Skeletal muscle tissue (tissue), 4 donors: Measurements from ENCODE around the gene PACRG. TPM values are rescaled to one million over a fixed set of nuclear protein-coding genes. Genes with fewer than 3 reads are reported as not detected.

ENCODE experiments used
- H3K27ac ChIP-seq: one replicate; pipeline ENCODE4 v1.7.0; 2013; ENCODE audit warnings: mild to moderate bottlenecking, low read depth, low read length, inconsistent platforms
- H3K27me3 ChIP-seq, 3 donors: one replicate each; pipeline ENCODE4 v1.7.0; 2013; ENCODE audit warnings: low read length in 3 of 3; ENCODE audit not compliant: control insufficient read depth in 3 of 3, insufficient read depth in 3 of 3
- H3K36me3 ChIP-seq, 3 donors: one replicate each; pipeline ENCODE4 v1.7.0; 2013; ENCODE audit warnings: low read length in 3 of 3; ENCODE audit not compliant: control insufficient read depth in 3 of 3, insufficient read depth in 3 of 3
- H3K4me1 ChIP-seq, 3 donors: one replicate each; pipeline ENCODE4 v1.7.0; 2013; ENCODE audit warnings: low read length in 3 of 3, mild to moderate bottlenecking in 3 of 3; ENCODE audit not compliant: control insufficient read depth in 3 of 3, insufficient read depth in 3 of 3
- H3K4me3 ChIP-seq, 3 donors: one replicate each; pipeline ENCODE4 v1.7.0; 2013; ENCODE audit warnings: low read length in 3 of 3
- H3K9ac ChIP-seq, 3 donors: one replicate each; pipeline ENCODE4 v1.7.0; 2013; ENCODE audit warnings: low read length in 3 of 3, mild to moderate bottlenecking in 3 of 3, moderate library complexity in 2 of 3, low read depth in 1 of 3
- H3K9me3 ChIP-seq, 3 donors: one replicate each; pipeline ENCODE4 v1.7.0; 2013; ENCODE audit warnings: low read length in 3 of 3; ENCODE audit not compliant: control insufficient read depth in 3 of 3
- total RNA-seq: library from RNA; depleted of rRNA; stranded (reverse); fragments of >200 nt; gene quantifications from one replicate; pipeline ENCODE4 v1.2.3, GENCODE V29; 2014
- donor health status: Osteomylitis.

The PACRG gene
- total RNA-seq, 1 donor from 2014 or later, result 1.0 TPM

DNA sequence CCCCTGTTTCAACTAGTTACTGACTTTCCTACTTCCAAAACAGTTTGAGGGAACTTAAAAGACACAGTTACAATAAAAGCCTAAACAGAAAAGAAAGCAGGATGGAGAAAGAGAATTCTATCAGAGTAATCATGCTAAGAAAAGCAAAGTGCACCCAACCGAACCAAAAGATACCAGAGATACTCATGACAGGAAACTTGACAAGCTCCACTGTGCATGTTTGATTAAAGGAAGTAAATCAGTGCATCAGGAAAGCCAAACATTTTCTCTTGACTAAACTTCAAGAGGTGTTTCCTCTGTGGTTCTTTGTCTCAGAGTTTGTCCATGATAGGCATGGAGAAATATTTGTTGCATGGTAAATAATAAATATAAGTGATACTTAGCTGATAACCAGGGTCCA lies 138.9 kb downstream of the PACRG start:
- Histone ChIP-seq H3K27me3 (no peaks in the 10 kb centered on the region), H3K4me3 (no peak overlapping the region), H3K27ac (no peak overlapping the region), H3K4me1 (no peaks in the 10 kb centered on the region), H3K36me3 (no peaks in the 10 kb centered on the region), H3K9ac (no peak overlapping the region), H3K9me3 (no peaks in the 10 kb centered on the region)

DNA sequence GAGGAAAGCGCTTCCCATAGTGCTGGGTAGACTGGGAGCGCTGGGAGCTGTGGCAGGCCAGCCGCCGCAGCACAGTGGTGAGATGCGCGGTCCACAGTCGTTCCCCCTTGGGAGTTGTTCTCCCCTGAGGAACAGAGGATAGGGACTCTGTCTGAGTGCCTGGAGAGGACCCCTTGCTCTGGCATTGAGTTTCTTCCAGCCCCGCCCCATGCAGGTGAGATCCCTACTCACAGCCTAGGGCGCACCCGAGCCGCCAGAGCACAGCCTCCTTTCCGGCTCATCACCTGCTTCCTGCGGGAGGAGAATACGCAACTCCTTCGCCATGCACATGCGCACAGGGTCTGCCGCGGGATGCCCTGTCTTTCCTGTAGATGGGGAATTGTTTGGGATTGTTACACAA lies 140.6 kb downstream of the PACRG start:
- Histone ChIP-seq H3K9ac (no peak overlapping the region), H3K9me3 (no peaks in the 10 kb centered on the region), H3K4me3 (no peak overlapping the region), H3K4me1 (no peaks in the 10 kb centered on the region), H3K27ac (no peak overlapping the region), H3K27me3 (no peaks in the 10 kb centered on the region), H3K36me3 (no peaks in the 10 kb centered on the region)

DNA sequence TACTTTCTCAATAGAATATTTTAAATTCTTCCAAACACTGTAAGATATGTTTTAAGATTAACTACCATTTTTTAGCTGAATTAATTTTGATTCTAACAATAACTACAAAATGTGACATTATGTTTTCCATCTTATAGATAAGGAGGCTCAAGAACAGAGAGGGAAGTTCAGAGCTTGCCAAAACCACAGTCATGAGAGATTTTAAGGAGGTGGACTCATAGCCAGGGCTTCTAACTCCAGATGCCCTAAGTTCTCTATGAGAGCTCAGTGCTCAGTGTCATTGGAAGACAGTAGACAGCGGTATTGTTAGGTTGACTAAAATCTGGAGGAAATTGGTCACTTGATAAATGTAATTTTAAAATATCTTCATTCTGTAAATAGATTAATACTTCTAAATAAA lies 144.2 kb downstream of the PACRG start:
- Histone ChIP-seq H3K4me3 (no peak overlapping the region), H3K4me1 (no peaks in the 10 kb centered on the region), H3K27ac (no peak overlapping the region), H3K36me3 (no peaks in the 10 kb centered on the region), H3K27me3 (no peaks in the 10 kb centered on the region), H3K9me3 (no peaks in the 10 kb centered on the region), H3K9ac (no peak overlapping the region)

DNA sequence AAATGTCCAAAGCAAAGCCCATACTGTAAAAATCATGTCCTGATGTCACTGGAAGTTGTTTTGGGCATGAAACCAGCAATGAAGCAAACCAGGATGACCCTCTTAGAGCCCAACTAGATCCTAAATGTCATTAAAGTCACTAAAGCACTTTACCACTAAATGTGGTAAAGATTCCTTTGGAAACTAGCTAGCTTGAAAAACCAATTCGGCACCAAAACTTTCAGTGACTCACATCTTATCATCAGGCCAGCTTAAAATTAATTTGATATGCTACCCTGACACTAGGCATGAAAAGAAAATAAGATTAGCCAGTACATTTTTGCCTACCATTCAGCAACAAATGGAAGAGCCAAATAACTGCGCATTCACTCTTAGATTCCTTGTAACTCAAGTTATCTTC lies 145.8 kb downstream of the PACRG start:
- H3K27me3 ChIP-seq, result no peaks in the 10 kb centered on the region
- H3K36me3 ChIP-seq, result no peaks in the 10 kb centered on the region
- H3K4me1 ChIP-seq, result no peaks in the 10 kb centered on the region
- H3K9me3 ChIP-seq, result no peaks in the 10 kb centered on the region
- H3K9ac ChIP-seq, result no peak overlapping the region
- no peak overlapping the region for H3K4me3 ChIP-seq
- no peak overlapping the region for H3K27ac ChIP-seq

DNA sequence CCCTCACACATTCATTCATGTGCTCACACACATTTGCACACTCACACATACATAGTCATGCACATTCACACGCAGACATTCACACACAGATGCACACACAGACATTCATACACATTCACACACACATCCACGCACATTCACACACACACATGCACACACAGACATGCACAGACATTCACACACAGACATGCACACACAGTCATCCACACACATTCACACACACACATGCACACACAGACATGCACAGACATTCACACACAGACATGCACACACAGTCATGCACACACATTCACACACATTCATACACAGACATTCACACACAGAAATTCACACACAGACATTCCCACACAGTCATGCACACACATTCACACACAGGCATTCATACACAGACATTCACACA lies 147.3 kb downstream of the PACRG start:
- H3K9ac ChIP-seq, result no peak overlapping the region

DNA sequence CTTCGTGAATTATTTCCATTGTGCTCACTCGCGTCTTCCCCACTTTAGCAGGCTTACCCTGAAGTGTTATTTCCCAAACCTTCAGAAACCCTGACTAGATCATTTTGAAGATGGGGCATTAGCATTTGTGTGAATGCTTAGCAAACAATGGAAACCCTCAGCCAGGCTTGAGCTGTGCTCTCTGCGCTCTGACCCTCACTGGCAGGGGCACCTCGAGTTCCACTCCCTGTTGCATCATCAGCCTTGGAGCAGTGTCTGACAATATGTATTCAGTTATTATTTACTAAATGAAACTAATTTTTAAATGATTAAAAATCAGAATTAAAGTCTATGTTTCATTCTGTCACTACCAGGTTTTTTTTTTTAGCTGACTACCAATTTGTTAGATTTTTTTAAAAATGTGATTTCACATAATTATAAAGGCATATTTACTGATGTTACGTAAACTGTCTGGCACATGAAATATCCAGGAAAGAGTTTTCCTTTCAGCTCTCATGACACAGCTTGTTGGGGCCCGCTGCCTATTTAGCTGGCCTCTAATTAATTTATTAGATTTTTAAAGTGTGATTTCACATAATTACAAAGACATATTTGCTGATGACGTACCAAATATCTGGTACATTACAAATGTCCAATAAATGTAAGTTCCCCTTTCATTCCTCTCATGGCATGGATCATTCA lies 155.2 kb downstream of the PACRG start:
- Histone ChIP-seq H3K27ac (no peak overlapping the region), H3K9ac (no peak overlapping the region), H3K27me3 (no peaks in the 10 kb centered on the region), H3K36me3 (no peaks in the 10 kb centered on the region), H3K9me3 (no peaks in the 10 kb centered on the region), H3K4me1 (no peaks in the 10 kb centered on the region), H3K4me3 (no peak overlapping the region)

More for the DNA sequence above, 147.3 kb downstream of the PACRG start:
- Histone ChIP-seq H3K36me3 (no peaks in the 10 kb centered on the region), H3K27ac (no peak overlapping the region), H3K27me3 (no peaks in the 10 kb centered on the region), H3K4me1 (no peaks in the 10 kb centered on the region), H3K9me3 (no peaks in the 10 kb centered on the region), H3K4me3 (no peak overlapping the region)

DNA sequence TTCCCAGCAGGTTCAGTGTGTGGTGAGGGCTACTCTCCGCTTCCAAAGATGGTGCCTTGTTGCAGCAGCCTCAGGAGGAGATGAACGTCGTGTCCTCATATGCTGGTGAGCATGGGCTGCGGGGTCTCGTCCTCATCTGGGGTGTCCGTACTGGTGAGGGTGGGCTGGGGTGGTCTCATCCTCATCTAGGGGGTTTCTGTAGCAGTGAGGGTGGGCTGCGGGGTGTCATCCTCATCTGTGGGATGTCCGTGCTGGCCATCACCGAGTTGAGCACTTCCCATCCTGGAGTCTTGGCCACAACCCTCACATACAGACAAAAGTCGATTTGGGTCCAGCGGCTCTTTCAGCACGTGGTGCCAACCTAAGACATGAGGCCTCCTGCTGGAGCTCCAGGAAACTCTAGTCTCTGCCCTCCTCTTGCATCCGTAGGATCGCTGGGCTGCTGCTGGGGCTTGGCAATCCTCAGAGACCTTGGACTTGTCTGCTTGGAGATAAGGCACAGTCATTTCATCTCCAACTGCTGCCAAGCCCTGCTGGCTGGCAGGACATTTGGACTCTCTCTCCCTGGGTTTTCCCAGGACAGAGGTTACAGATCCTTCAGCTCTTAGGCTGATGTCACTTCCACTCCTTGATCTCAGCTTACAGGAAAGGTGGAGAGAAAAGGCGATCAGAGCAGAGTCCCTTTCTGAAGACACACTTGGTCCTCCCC lies 160.4 kb downstream of the PACRG start:
- Histone ChIP-seq H3K4me3 (no peak overlapping the region), H3K4me1 (peaks cover 0 to 3% (median 0%) of the 10 kb centered on the region in 3 donors), H3K27ac (no peak overlapping the region), H3K36me3 (no peaks in the 10 kb centered on the region), H3K9ac (no peak overlapping the region), H3K9me3 (no peaks in the 10 kb centered on the region), H3K27me3 (no peaks in the 10 kb centered on the region)

DNA sequence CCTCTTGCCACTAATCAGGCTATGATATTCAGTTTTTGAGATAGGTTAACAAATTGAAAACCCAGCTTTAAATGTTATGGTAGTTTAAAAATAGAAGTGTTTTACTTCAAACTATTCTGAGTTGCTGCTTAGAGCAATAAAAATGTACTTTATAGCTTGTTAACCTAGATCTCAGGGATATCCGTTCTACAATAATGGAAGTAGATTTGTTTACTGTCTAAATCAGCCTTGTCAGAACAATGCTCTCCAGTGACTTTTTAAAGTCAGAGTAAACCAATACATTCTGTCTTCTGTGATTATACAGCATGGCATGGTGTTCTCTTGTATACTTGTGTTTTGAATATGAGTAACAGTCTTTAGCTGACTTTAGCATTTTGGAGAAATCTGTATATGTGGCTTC lies 161.5 kb downstream of the PACRG start:
- H3K9ac ChIP-seq, result no peak overlapping the region
- H3K36me3 ChIP-seq, result no peaks in the 10 kb centered on the region
- H3K4me1 ChIP-seq, result peaks cover 0 to 3% (median 0%) of the 10 kb centered on the region in 3 donors
- H3K27me3 ChIP-seq, result no peaks in the 10 kb centered on the region
- H3K4me3 ChIP-seq, result no peak overlapping the region
- no peak overlapping the region for H3K27ac ChIP-seq
- H3K9me3 ChIP-seq, result no peaks in the 10 kb centered on the region

DNA sequence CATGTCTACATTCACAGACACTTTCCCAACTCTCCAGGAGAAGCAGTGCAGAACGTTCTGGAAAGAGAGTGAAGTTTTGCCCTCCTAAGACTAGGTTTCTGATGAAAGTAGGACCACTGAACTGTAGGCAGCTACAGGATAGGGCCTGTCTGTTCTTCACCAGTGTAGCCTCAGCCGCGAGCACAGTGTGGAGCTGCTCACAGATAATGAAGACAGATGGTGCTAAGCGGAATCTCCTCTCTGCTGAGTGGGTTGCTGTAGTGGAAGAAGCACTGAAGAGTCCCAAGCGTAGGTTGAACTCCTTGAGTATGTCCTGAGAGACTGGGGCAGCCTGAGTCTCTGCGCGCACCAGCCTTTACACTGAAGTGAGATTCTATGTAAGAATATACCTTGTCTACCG lies 170.2 kb downstream of the PACRG start:
- no peak overlapping the region for H3K9ac ChIP-seq
- no peaks in the 10 kb centered on the region for H3K27me3 ChIP-seq
- H3K9me3 ChIP-seq, result no peaks in the 10 kb centered on the region
- H3K4me1 ChIP-seq, result no peaks in the 10 kb centered on the region
- H3K4me3 ChIP-seq, result no peak overlapping the region
- no peak overlapping the region for H3K27ac ChIP-seq
- no peaks in the 10 kb centered on the region for H3K36me3 ChIP-seq

DNA sequence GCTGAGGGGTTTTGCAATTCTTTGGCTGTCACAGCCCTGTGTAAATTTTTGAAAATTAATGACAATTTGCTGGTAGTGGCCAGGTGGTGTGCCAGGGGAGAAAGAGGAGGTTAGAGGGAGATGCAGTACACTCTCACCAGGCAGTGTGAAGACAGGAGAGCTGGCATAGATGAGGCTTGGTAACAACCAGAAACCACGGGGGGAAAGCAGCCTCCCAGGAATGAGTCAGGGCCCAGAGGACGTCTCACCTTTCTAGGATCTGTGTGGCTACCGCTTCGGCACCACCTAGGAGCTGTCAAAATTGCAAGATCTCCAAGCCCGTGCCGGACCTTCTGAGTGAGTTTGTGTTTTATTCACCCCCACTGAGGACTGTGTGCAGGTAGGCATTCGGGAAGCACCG lies 171.4 kb downstream of the PACRG start:
- H3K4me3 ChIP-seq, result no peak overlapping the region
- no peaks in the 10 kb centered on the region for H3K27me3 ChIP-seq
- no peaks in the 10 kb centered on the region for H3K9me3 ChIP-seq
- no peak overlapping the region for H3K27ac ChIP-seq
- H3K4me1 ChIP-seq, result no peaks in the 10 kb centered on the region
- H3K9ac ChIP-seq, result no peak overlapping the region
- no peaks in the 10 kb centered on the region for H3K36me3 ChIP-seq
